Activated T-cell treated with anti-CD3 and anti-CD28 coated beads for 1 hour (primary cell): ENCODE results near the gene MAPKAPK2.
"Not testable (repeated sequence)": the region's sequence is repeated elsewhere in the genome, so short reads cannot be mapped to it uniquely, and the experiment has no call there.

Experiments
- DNase-seq: peaks from one replicate; pipeline ENCODE4 v3.0.0-alpha.2; 2020; ENCODE audit warnings: low read depth

MAPKAPK2 gene

DNA sequence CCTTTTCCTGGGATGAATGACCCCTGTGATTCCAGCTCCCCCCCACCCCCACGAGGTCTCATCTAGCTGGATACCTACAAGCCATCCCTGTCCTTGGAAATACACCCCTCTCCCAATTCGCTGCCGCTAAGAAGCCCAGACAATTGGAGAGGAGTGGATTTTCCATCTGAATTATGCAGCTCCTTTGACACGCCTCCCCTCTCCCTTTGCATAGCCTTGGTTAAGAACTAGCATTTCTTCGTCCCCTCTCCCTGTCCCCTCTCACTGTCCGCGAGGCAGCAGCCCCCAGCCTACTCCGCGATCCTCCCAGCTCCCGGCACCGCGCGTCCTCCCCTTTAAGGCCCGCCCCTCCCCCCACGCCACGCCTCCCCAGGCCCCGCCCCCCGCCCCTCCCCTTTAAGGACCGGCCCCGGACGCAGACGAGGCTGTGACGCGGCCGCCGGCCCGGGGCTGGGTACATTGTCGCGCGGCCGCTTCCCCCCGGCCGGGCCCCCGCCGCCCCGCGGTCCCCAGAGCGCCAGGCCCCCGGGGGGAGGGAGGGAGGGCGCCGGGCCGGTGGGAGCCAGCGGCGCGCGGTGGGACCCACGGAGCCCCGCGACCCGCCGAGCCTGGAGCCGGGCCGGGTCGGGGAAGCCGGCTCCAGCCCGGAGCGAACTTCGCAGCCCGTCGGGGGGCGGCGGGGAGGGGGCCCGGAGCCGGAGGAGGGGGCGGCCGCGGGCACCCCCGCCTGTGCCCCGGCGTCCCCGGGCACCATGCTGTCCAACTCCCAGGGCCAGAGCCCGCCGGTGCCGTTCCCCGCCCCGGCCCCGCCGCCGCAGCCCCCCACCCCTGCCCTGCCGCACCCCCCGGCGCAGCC, at the start of gene MAPKAPK2:
Gene MAPKAPK2 (plus strand): TSS at position 428 of the 856 bp plus-strand sequence. CDS start 325 bp downstream, at position 753.
- DNase-seq = peak; percentile 76

DNA sequence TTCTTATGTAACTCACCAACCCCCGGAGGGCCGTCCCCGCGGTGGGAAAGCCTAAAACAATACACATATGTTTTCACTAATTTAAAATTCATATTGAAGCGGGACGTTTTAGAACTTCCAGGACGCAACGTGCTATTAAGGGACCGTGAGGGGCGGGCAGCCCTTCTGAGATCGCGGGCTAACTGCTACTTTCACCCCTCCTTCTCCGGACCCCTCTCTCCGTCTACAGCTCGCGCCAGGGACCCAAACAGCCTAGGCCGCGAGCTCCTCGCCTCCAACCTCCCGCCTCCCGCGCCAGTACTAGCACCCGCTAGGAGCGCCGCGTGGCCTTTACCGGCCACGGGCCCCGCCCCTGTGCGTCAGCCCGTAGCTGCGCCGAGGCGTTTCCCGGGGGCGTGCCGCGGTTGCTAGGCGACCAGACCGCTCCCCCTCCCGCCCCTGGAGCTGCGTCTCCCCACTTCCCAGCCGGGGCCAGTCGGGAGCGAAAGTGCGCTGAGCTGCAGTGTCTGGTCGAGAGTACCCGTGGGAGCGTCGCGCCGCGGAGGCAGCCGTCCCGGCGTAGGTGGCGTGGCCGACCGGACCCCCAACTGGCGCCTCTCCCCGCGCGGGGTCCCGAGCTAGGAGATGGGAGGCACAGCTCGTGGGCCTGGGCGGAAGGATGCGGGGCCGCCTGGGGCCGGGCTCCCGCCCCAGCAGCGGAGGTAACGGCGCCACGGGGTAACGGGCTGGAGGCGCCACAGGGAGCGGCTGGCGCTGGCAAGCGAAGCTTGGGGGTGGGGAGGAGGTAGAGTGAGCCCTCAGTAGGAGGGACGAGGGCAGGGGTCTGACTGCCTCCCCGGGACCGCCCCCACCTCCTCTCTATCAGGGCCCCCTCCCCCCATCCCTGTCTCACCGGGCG, 49.4 kb upstream of the MAPKAPK2 start, which contains the start of gene DYRK3:
Gene DYRK3 (plus strand): TSS at position 457 of the 898 bp plus-strand sequence. CDS start 168 bp downstream, at position 625.
- peak; percentile 78 for DNase-seq

- DNase-seq = no peak
These were observed 48.7 kb upstream of the MAPKAPK2 start for GRCh38 chr1:206635978-206636345.

- no peak for DNase-seq
These were observed 48.0 kb upstream of the MAPKAPK2 start for GRCh38 chr1:206636671-206637070.

DNA sequence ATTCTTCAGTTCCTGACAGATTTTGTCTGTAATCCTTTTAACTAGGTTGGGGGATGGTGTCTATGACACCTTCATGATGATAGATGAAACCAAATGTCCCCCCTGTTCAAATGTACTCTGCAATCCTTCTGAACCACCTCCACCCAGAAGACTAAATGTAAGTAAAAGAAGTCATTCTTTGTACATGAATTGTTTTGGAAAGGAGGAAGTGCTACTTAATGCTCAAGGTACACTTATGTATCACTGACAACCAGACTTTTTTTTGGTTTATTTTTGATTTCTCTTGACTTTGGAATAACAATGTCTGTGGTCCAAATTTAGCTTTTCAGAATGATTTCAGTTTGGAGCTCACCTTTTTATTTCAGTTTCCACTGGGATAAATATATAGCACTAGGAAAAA, 47.1 kb upstream of the MAPKAPK2 start:
- DNase-seq = no peak

DNA sequence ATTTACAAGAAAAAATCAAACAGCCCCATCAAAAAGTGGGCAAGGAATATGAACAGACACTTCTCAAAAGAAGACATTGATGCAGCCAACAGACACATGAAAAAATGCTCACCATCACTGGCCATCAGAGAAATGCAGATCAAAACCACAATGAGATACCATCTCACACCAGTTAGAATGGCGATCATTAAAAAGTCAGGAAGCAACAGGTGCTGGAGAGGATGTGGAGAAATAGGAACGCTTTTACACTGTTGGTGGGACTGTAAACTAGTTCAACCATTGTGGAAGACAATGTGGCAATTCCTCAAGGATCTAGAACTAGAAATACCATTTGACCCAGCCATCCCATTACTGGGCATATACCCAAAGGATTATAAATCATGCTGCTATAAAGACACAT, 42.6 kb upstream of the MAPKAPK2 start:
- DNase-seq = not testable (repeated sequence)

- DNase-seq = no peak
These were observed 41.5 kb upstream of the MAPKAPK2 start for GRCh38 chr1:206643118-206643698.

- no peak for DNase-seq
These were observed 38.2 kb upstream of the MAPKAPK2 start for GRCh38 chr1:206646504-206646903.

GRCh38 chr1:206647224-206647623, 37.5 kb upstream of the MAPKAPK2 start:
- no peak for DNase-seq

DNA sequence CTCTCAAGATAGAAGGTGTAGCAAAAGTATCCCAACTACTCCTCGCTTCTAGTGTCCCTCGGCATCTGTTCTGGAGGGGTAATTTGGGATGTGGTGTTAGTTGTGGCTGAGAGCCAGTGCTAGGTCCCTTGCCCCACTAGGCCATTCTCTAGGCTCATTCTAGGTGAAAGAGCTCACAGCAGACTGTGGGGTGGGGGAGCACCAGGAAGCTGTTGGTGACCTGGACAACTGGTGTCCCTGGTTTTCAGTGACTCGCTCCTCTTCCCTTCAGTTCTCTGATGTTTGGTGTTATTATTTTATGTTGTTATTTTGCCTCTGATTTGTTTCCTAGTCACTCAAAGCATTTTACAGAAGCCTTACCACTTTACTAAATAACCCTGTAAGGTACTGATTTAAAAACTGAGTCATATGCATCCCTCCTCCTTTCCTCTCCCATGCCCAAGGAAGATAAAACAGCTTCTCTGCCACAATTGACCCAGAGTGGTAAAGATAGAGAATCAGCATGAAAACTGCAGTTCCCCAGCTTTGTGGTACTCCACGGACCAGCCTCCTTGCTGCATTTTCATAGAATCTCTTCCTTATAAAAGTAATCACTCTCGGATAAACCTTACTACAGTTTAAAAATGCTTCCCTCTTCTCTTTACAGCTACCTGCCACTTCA, 35.3 kb upstream of the MAPKAPK2 start:
- no peak for DNase-seq

DNA sequence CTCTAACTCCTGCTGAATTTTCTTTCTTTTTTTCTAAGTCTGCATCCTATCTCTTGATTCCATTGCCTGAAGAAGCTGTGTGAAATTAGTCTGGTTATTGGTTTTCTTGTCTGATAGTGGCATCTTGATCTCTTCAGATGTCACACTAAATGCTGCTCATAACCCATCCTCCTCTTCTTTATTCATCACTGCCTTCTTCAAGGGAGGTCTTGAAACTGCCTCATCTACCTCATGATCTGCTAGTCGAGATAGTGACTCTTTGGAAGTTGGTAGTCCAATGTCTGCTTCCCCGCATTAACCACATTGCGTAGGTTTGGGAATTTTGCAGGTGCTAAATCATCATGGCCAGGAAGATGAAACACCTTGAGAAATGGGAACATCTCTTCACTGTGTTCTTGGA, 33.7 kb upstream of the MAPKAPK2 start:
- no peak for DNase-seq

DNA sequence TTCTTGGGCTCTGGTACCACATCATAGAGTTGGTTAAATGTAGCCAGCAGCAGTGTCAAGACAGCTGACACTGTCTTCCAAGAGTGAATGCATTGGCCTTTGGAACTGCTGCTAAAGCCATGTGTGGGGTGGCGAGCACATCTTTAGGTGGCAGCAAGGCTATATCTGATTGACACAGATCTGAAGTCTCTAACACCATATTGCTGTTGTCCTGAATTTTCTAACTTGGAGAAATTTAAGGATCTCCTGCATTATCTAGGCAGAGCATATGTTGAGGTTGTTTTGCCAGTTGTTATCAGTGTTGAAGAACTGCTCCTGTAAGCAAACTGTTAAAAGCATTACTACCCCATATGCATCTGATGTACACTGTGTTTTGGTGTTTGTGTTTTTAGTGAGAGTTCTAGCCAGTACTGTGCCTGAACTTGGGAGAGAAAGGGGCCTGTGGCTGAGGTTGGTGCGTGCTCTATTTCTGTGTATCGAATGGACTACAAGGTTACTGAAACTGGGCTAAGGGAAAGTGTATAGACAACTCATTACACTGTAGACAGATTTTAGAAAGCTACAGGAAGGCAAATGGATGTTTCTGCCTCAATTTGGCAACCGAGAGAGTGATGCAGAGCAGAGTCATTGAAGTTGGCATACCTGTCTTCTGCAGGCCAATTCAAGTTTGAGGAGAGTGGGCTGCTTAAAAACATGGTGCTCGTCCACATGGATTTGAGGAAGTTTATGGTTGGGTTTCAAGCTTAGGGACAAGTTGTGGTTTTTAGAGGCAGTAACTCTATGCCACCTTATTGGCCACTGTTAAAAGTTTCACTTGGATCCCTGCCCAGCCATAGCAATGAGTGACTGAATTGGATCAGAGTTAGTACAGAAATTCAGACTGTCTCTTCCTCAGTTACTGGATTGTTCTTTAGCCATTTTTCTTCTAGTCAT, 32.5 kb upstream of the MAPKAPK2 start:
- DNase-seq = no peak

- DNase-seq = no peak
These were observed 30.8 kb upstream of the MAPKAPK2 start for GRCh38 chr1:206653715-206654459.

DNA sequence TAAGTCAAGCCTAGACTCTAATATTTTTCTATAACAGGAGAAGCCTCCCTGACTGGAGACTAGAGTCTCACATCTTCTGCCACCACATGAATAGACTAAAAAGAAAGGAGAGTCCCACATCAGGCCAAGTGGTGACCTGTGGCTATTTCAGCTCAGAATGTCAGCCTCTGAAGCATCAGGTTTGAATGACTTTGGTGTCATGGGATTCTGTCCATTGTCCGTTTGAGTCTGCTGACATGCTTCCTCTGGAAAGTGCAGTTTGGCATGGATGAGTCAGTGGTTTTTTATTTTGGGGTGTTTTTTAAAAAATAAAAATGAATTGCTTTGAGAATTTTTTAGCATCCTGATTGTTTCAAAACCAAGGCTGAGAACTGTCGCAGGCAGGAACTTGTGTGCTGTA, 29.9 kb upstream of the MAPKAPK2 start:
- DNase-seq = no peak

DNA sequence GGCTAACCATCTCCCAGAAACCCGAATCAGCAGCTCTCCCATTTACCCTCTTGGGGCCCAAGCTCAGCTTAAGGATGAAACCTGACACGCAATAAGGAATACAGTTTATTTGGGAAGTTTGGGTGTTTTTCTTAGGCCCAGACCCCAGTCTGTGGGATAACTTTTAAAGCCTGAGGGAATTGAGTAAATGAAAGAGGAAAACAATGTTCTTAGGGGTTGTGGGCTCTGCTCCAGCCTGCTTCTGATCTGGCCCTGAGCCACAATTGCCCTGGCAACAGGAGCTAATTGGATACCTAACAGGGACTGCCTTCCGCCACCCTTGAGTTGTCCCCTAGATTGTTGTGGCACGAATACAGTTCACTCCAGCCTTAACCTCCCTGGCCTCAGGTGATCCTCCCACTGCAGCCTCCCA, 29.2 kb upstream of the MAPKAPK2 start:
- DNase-seq = no peak

- no peak for DNase-seq
These were observed 27.8 kb upstream of the MAPKAPK2 start for GRCh38 chr1:206656936-206657335.

DNA sequence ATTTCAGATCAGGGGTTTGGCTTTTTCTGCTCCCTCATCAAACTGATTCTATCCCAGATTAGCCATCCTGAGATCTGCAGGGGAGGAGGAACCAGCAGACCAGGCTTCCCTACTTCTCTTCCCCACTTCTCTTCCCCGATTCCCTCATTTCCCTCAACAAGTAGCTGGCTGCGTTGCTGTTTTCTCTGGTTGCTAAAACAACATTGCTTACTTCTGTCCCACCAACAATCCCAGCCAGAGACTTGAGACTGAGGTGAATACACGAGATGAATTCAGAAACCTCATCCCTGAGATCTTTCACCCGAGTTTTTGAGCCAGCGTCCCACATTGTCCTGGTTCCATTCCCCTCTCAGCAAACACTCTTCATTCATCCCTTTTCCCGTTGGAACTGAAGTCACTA, 27.0 kb upstream of the MAPKAPK2 start:
- no peak for DNase-seq

DNA sequence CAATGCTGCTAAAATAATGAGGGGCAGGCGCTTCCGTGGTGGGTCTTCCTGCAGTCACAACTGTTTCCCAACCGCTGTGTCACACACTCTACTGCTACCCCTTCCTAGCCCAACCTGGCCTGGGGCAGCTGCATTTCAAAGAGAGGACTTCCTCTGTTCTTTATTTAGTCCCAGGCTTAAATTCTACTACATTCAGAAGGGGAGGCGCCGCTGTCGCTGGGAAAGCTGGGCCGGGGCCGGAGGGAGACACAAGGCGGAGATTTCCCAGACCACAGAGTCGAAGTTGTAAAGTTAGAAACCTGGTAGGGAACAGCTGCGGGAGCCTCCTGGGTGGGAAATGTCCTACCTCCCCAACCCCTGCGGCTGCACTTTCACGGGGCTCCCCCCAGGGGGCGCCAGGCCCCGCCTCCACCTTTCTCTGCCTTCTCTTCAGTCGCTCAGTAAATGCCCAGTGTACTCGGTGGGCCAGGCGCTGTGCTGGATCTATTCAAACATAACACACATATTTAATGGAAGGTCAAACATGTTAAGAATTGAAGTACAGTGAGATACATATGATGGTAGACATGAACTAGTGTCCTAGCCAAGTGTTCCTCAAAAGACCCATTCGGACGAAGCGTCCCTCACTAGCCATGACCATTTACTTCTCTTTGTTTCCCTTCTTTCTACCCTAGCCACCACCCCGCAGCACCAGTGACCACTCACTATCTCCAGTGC, 26.3 kb upstream of the MAPKAPK2 start:
- no peak for DNase-seq

DNA sequence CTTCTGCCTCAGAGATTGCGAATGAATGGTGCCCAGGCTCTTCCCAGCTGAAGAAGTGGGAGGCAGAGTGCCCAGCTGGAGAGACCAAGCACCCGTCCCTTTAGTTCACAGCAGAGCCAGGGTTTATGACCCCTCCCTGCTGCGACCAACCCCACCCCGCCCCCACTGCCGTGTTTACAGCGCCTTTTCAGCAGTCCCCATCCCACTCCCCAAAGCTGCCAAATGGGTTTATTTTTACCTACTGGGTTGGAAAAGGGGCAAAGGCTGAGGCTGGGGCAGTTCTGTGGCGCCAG, 25.8 kb upstream of the MAPKAPK2 start:
- DNase-seq = no peak

DNA sequence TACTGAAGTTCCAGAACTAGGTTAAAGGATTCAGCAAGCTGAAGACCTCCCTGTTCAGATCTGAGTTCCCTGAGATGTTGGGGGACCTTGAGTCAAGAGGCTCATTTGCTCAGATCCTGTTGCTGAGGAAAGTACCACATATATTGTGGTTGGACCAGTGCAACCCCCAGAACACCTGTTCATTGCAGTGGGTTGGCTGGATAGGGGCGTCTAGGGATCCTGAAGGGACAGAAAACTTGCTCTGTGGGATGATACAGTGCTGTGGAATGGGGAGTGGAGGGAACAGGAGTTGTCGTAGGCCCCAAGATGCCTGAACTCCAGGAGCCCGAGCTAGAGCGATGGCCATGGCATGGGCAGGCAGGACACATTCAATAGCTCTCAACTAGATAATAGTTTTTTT, 24.6 kb upstream of the MAPKAPK2 start:
- no peak for DNase-seq
